Stomach (tissue), 19 donors: ENCODE data around the gene USP28. TPM values are rescaled to one million over a fixed set of nuclear protein-coding genes. Genes with fewer than 3 reads are reported as not detected.
"Not testable (repeated sequence)": the region's sequence is repeated elsewhere in the genome, so short reads cannot be mapped to it uniquely, and the experiment has no call there.

Source experiments
- DNase-seq, 2 donors: peaks; one replicate each; pipeline versions ENCODE4 v3.0.0 to v3.0.0-alpha.2; 2013 to 2019
- H3K27ac ChIP-seq, 5 donors: fragments of 200-600 bp in 4 of 5; sonication (generic) in 4 of 5; one replicate each; pipeline ENCODE4 v1.5.1; 2013 to 2019; ENCODE audit warnings: mild to moderate bottlenecking in 1 of 5, moderate library complexity in 1 of 5
- H3K27me3 ChIP-seq, 3 donors: fragments of 200-600 bp; sonication (generic); one replicate each; pipeline ENCODE4 v1.5.1; 2017 to 2019; ENCODE audit warnings: mixed run types in 1 of 3
- H3K36me3 ChIP-seq, 4 donors: fragments of 200-600 bp; sonication (generic); 1 replicate in 3 of 4; 2 replicates in 1 of 4; pipeline ENCODE4 v1.5.1; 2016 to 2019
- H3K4me1 ChIP-seq, 4 donors: fragments of 200-600 bp; sonication (generic); one replicate each; pipeline ENCODE4 v1.5.1; 2016 to 2019
- H3K4me3 ChIP-seq, 4 donors: fragments of 200-600 bp; sonication (generic) in 3 of 4; one replicate each; pipeline ENCODE4 v1.5.1; 2016 to 2019; ENCODE audit warnings: mild to moderate bottlenecking in 1 of 4
- H3K9me3 ChIP-seq, 4 donors: fragments of 200-600 bp; sonication (generic); one replicate each; pipeline ENCODE4 v1.5.1; 2016 to 2019
- EP300 ChIP-seq: sonication (generic); formaldehyde crosslinking; IDR thresholded peaks from one replicate; pipeline ENCODE4 v1.6.1; 2017; ENCODE audit warnings: antibody characterized with exemption
- POLR2A ChIP-seq, 4 donors: fragments of 450-650 bp; IDR thresholded peaks; one replicate each; pipeline ENCODE4 v1.6.1; 2016; ENCODE audit warnings: antibody characterized with exemption in 4 of 4, control low read depth in 2 of 4, mild to moderate bottlenecking in 1 of 4, moderate library complexity in 1 of 4
- POLR2AphosphoS5 ChIP-seq, 3 donors: sonication (generic); formaldehyde crosslinking; IDR thresholded peaks; one replicate each; pipeline ENCODE4 v1.6.1; 2016; ENCODE audit warnings: antibody characterized with exemption in 3 of 3
- WGBS, 5 donors: extraction: QIAGEN DNeasy Blood & Tissue Kit in 3 of 5; methylation state at CpG; one replicate each; pipeline versions ENCODE4 v1.1.5 to v1.1.7; 2013 to 2018; 5-methylcytosine and 5-hydroxymethylcytosine counted together
- intact Hi-C: fragments of 100-400 bp; cut with DNase I; formaldehyde crosslinking; loops from one replicate; pipeline ENCODE4 v1.15.1; 2023; ENCODE audit warnings: low total_unique reads
- long read RNA-seq, 10 donors: transcript quantifications; one replicate each; lab custom pipeline, GENCODE V29; 2026
- polyA plus RNA-seq, 3 donors: library from polyadenylated mRNA; stranded (reverse); fragments of 200-250 nt; gene quantifications; one replicate each; pipeline ENCODE4 v1.2.3, GENCODE V29; 2013
- total RNA-seq, 5 donors: library from RNA; depleted of rRNA; stranded (reverse); fragments of >200 nt; gene quantifications; one replicate each; pipeline versions ENCODE4 v1.1.0 to v1.2.3, GENCODE V29; 2014 to 2016
- TF ChIP-seq, protein P1 (sequence below), 7 experiments: fragments of 450-650 bp in 4 of 7; fragments of 200-600 bp in 3 of 7; sonication (generic) in 3 of 7; IDR thresholded peaks; one replicate each; pipeline ENCODE4 v1.5.1; 2016 to 2019; ENCODE audit warnings: antibody characterized with exemption in 7 of 7, control low read depth in 2 of 7, mild to moderate bottlenecking in 1 of 7
- donor health status: healthy with polysubstance abuse.
- donor health status: Bipolar disorder and iron deficiency.
- donor health status: healthy.

The USP28 gene, protein sequence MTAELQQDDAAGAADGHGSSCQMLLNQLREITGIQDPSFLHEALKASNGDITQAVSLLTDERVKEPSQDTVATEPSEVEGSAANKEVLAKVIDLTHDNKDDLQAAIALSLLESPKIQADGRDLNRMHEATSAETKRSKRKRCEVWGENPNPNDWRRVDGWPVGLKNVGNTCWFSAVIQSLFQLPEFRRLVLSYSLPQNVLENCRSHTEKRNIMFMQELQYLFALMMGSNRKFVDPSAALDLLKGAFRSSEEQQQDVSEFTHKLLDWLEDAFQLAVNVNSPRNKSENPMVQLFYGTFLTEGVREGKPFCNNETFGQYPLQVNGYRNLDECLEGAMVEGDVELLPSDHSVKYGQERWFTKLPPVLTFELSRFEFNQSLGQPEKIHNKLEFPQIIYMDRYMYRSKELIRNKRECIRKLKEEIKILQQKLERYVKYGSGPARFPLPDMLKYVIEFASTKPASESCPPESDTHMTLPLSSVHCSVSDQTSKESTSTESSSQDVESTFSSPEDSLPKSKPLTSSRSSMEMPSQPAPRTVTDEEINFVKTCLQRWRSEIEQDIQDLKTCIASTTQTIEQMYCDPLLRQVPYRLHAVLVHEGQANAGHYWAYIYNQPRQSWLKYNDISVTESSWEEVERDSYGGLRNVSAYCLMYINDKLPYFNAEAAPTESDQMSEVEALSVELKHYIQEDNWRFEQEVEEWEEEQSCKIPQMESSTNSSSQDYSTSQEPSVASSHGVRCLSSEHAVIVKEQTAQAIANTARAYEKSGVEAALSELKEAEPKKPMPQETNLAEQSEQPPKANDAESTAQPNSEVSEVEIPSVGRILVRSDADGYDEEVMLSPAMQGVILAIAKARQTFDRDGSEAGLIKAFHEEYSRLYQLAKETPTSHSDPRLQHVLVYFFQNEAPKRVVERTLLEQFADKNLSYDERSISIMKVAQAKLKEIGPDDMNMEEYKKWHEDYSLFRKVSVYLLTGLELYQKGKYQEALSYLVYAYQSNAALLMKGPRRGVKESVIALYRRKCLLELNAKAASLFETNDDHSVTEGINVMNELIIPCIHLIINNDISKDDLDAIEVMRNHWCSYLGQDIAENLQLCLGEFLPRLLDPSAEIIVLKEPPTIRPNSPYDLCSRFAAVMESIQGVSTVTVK
- total RNA-seq (10 to 100 TPM in 2 of 5 donors, 1 to 10 TPM in 2, under 1 TPM in 1; 0.87 to 23.9 (median 8.9) TPM), polyA plus RNA-seq (1 to 10 TPM; 5.5 to 8.9 (median 7.2) TPM)
- long read RNA-seq, donor 1: 0 reads
- long read RNA-seq, donor 2: 0 reads
- long read RNA-seq, donor 3: 0 reads
- long read RNA-seq, donor 4: 0 reads
- long read RNA-seq, donor 5: 0 reads
- long read RNA-seq, donor 6, partial matches to known transcripts: 0 of 1 reads
- long read RNA-seq, donor 6, other reads (novel, unspliced or antisense): 0 of 1 reads
- long read RNA-seq, donor 7: 0 reads
- long read RNA-seq, donor 8, partial matches to known transcripts: 0 of 2 reads
- long read RNA-seq, donor 8, other reads (novel, unspliced or antisense): 0 of 2 reads
- long read RNA-seq, donor 9: 0 reads
- long read RNA-seq, donor 10: 0 reads

DNA sequence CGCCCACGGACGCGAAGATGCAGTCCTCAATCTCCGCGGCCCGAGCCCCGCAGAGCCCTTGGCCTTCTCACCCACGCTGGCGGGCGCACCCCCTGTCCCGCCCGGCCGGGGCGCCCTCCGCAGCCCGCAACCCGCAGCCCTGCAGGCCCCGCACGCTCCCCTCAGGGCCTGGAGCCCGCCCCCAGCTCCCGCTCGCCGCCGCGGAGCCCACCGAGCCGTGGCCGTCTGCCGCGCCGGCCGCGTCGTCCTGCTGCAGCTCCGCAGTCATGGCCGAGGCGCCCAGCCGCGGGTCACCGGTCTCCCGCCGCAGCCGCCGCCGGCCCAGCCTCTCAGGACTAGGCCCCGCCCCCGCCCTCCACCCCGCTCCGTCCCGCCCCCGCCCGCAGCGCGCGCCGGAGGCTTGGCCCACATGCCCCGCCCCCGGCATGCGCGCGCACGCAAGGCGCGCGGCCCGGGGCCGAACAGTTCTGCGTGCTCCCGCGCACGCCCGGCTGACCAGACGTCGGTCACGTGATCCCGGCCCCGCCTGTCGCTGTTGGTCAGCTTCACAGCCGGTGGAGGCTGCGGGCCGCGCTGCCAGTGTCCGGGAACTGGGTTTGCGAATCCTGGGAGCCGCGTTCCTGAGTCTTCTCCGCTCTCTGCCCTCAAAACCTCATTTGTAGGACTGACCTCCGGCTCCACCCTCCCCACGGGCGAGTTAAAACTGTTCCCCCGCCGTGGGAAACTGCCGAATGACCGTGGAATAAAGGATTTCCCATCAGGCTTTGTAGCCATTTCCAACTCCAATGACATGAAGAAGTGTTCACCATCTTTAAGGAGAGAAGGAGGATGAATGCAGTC is at the start of gene USP28:
TSS of gene USP28 (minus strand) at position 339 of the 840 bp plus-strand sequence. CDS start at position 268, 71 bp downstream.
- DNase-seq: peak; percentile 97 to 99
- intact Hi-C loops: no loop called here
- H3K27me3 ChIP-seq: no peaks in the 10 kb centered on the region
- no peaks in the 10 kb centered on the region for H3K36me3 ChIP-seq
- 0 to 1% (median 0%) methylated on average over 45 to 95 of the region's 95 CpGs for WGBS, 5 donors
- TF ChIP-seq POLR2A (IDR thresholded peaks at IDR 0.05) (peak in 2 of 4 donors; percentile 14 to 75), POLR2AphosphoS5 (IDR thresholded peaks at IDR 0.05) (peak; percentile 77 to 94 (median 94)), EP300 (no peak)
- TF ChIP-seq, protein P1, sequence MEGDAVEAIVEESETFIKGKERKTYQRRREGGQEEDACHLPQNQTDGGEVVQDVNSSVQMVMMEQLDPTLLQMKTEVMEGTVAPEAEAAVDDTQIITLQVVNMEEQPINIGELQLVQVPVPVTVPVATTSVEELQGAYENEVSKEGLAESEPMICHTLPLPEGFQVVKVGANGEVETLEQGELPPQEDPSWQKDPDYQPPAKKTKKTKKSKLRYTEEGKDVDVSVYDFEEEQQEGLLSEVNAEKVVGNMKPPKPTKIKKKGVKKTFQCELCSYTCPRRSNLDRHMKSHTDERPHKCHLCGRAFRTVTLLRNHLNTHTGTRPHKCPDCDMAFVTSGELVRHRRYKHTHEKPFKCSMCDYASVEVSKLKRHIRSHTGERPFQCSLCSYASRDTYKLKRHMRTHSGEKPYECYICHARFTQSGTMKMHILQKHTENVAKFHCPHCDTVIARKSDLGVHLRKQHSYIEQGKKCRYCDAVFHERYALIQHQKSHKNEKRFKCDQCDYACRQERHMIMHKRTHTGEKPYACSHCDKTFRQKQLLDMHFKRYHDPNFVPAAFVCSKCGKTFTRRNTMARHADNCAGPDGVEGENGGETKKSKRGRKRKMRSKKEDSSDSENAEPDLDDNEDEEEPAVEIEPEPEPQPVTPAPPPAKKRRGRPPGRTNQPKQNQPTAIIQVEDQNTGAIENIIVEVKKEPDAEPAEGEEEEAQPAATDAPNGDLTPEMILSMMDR (IDR thresholded peaks at IDR 0.05): peak in 1 of 7 experiments; percentile 12
- H3K4me3 ChIP-seq: peak within 1 kb of the TSS; percentile 62 to 91 (median 80)
- H3K4me1 ChIP-seq: peaks cover 12 to 48% (median 27%) of the 10 kb centered on the region in 4 donors
- H3K27ac ChIP-seq: peak within 1 kb of the TSS; percentile 92 to 94 (median 94)
- no peaks in the 10 kb centered on the region for H3K9me3 ChIP-seq

DNA sequence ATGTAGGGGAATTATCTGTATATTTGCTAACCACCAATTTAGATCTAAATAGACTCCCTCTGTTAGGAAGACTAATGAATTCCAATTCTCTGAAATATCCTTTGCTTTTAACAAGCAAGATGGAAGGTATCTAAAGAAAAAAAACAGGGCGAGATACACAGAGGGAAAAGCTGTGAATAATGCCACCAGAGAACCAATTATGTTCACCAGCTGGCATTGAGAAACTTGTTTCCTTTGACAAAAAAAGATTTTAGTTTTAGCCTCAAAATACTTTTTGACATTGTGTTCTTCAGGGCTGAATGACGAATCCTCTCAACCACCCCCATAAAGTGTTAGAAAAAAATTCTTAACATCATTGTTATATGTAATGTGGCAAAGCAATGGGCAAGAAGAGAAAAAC is 48.2 kb upstream of the USP28 start:
- 79 to 90% (median 86%) methylated on average over 2 of the region's 2 CpGs for WGBS, 5 donors
- intact Hi-C loops: no loop called here
- no peak overlapping the region for H3K27ac ChIP-seq
- TF ChIP-seq, protein P1 (IDR thresholded peaks at IDR 0.05): no peak
- TF ChIP-seq POLR2AphosphoS5 (IDR thresholded peaks at IDR 0.05) (no peak), EP300 (no peak)
- H3K36me3 ChIP-seq: no peaks in the 10 kb centered on the region
- no peaks in the 10 kb centered on the region for H3K9me3 ChIP-seq
- DNase-seq: no peak
- H3K27me3 ChIP-seq: peaks cover 0 to 29% (median 0%) of the 10 kb centered on the region in 3 donors
- H3K4me1 ChIP-seq: peaks cover 0 to 6% (median 0%) of the 10 kb centered on the region in 4 donors
- H3K4me3 ChIP-seq: no peak overlapping the region

DNA sequence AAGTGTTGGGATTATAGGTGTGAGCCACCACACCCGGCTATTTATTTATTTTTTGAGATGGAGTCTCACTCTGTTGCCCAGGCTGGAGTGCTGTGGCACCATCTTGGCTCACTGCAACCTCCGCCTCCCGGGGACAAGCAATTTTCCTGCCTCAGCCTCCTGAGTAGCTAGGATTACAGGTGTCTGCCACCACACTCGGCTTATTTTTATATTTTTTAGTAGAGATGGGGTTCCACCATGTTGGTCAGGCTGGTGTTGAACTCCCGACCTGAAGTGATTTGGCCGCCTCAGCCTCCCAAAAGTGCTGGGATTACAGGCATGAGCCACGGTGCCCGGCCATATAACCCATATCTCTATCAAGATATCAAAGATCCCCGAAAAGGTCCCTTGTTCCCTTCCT is 36.1 kb upstream of the USP28 start:
- H3K4me3 ChIP-seq, H3K36me3 ChIP-seq, intact Hi-C loops, H3K27ac ChIP-seq, H3K27me3 ChIP-seq, DNase-seq, H3K4me1 ChIP-seq, H3K9me3 ChIP-seq: not testable (repeated sequence)
- WGBS, 5 donors: 89 to 93% (median 91%) methylated on average over 9 of the region's 9 CpGs

DNA sequence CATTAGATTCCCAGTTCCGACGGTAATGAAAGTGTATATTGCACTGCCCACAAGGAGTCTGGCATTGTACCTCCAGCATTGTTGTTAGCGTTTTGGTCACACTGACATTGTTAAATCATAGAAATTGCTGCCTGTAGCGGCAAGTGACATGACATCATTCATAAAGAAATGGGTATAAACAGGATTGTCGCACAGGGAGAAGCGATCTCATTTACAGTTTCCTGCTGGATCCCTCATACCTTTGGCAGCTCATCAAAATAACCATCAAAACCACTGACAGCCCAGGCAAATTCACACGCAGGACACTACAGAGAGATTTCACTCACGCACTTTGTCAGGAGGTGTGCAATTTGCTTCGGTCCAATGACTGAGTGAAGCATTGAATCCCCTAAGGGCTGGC is 32.7 kb upstream of the USP28 start:
- no peak for DNase-seq
- Histone ChIP-seq H3K36me3 (no peaks in the 10 kb centered on the region), H3K4me1 (peaks cover 0 to 14% (median 10%) of the 10 kb centered on the region in 4 donors), H3K27ac (no peak overlapping the region), H3K27me3 (no peaks in the 10 kb centered on the region), H3K4me3 (no peak overlapping the region), H3K9me3 (no peaks in the 10 kb centered on the region)
- intact Hi-C loops: loop anchor here (10.0 kb wide), 1 partner anchor 337 kb away; no protein-coding TSS in a partner anchor
- WGBS, 5 donors: 75 to 88% (median 85%) methylated on average over 9 of the region's 9 CpGs
- TF ChIP-seq, protein P1 (IDR thresholded peaks at IDR 0.05): no peak
- TF ChIP-seq POLR2AphosphoS5 (IDR thresholded peaks at IDR 0.05): no peak
- TF ChIP-seq EP300: no peak
- no peak for TF ChIP-seq POLR2A (IDR thresholded peaks at IDR 0.05)
